HL-60 (cell line): ENCODE measurements around the gene WDR7.

Experiments used
- CTCF ChIP-seq: IDR thresholded peaks from one replicate; pipeline ENCODE4 v1.5.1; 2011; ENCODE audit warnings: low read length, control low read depth, inconsistent platforms; ENCODE audit not compliant: insufficient read depth
- GABPA ChIP-seq: IDR thresholded peaks from 2 replicates; pipeline ENCODE4 v1.6.1; 2012; ENCODE audit warnings: low read depth
- POLR2AphosphoS5 ChIP-seq: IDR thresholded peaks from 2 replicates; pipeline ENCODE4 v1.6.1; 2012; ENCODE audit warnings: low read depth
- REST ChIP-seq: IDR thresholded peaks from 2 replicates; pipeline ENCODE4 v1.6.1; 2012; ENCODE audit warnings: low read depth; ENCODE audit not compliant: insufficient replicate concordance

- TF ChIP-seq CTCF (no peak), REST (no peak), GABPA (no peak), POLR2AphosphoS5 (no peak)
Measured at GRCh38 chr18:56662902-56663301, 11.7 kb downstream of the WDR7 start.
